NCI-H128 (cell line): ENCODE data around the gene POLR2I.

Experiments
- DNase-seq: peaks from one replicate; lab custom pipeline; 2025; ENCODE audit not compliant: unreplicated experiment; lab: John Stamatoyannopoulos, UW

The POLR2I gene

DNA sequence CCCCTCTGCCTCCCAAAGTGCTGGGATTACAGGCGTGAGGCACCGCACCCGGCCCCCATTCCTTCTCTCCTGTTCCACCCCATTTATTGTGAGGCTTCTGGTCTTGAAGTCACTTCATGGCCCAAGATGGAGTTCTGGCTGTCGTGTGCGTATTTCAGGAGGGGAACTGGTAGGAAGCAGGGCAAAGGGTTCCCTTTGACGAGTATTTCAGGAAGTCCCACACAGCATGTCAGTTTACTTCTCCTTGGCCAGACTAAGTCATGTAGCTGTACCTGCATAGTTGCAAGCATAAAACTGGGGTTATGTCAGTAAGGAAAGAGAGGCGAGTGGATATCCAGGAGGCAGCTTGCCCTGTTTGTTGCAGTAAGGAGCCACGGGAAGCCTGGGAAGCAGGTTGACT is 49.8 kb downstream of the POLR2I start:
- no peak for DNase-seq
